Pancreas (tissue), 10 donors: ENCODE measurements around the gene EMP3. TPM values are rescaled to one million over a fixed set of nuclear protein-coding genes. Genes with fewer than 3 reads are reported as not detected.
A peak's percentile ranks its signal among the peaks of the same experiment; 100 is the strongest.
"Not testable (repeated sequence)": the region's sequence is repeated elsewhere in the genome, so short reads cannot be mapped to it uniquely, and the experiment has no call there.

Experiments used
- ATAC-seq, 4 donors: fragments of 200-7000 bp; cut with Tn5 transposase; one replicate each; pipeline versions ENCODE4 v1.8.0 to v1.9.1; 2020; ENCODE audit warnings: mild to moderate bottlenecking in 4 of 4, moderate library complexity in 4 of 4
- DNase-seq, 6 donors: peaks; one replicate each; pipeline ENCODE4 v3.0.0-alpha.2; 2020
- FAIRE-seq: peaks from 2 replicates; lab custom pipeline; 2012; peaks lifted over from hg19 to GRCh38; lab: Jason Lieb, UNC
- H3K27ac ChIP-seq, 4 donors: fragments of 200-600 bp; sonication (generic); 1 replicate in 3 of 4; 2 replicates in 1 of 4; pipeline versions ENCODE4 v1.5.0 to v1.8.0; 2020
- H3K27me3 ChIP-seq, 4 donors: fragments of 200-600 bp; one replicate each; pipeline ENCODE4 v1.8.0; 2021
- H3K36me3 ChIP-seq, 3 donors: fragments of 200-600 bp; sonication (generic) in 1 of 3; one replicate each; pipeline versions ENCODE4 v1.5.0 to v1.8.0; 2020 to 2021
- H3K4me1 ChIP-seq, 3 donors: fragments of 200-600 bp; one replicate each; pipeline ENCODE4 v1.8.0; 2021
- H3K4me3 ChIP-seq, 4 donors: fragments of 200-600 bp; sonication (generic) in 2 of 4; one replicate each; pipeline versions ENCODE4 v1.5.0 to v1.8.0; 2020 to 2021
- H3K9me3 ChIP-seq, 4 donors: fragments of 200-600 bp; one replicate each; pipeline ENCODE4 v1.8.0; 2021
- WGBS, 2 donors: extraction: QIAGEN DNeasy Blood & Tissue Kit; methylation state at CpG; one replicate each; pipeline ENCODE4 v1.1.7; 2013; 5-methylcytosine and 5-hydroxymethylcytosine counted together
- intact Hi-C, 3 donors: fragments of 100-400 bp; cut with DNase I; formaldehyde crosslinking; loops; one replicate each; pipeline versions ENCODE4 v1.11.1 to v1.14.2; 2022
- polyA plus RNA-seq, 2 donors: library from polyadenylated mRNA; stranded (reverse); fragments of 200-250 nt; gene quantifications; one replicate each; pipeline ENCODE4 v1.2.3, GENCODE V29; 2013
- total RNA-seq, 6 donors: library from RNA; stranded (reverse); fragmentation: NEBNext Ultra II Directional in 4 of 6; extraction: Animal tissue kit (Norgen Biotek cat#: 25700) in 4 of 6; gene quantifications; one replicate each; pipeline versions ENCODE4 v1.2.1 to v1.2.4, GENCODE V29; 2021 to 2023
- TF ChIP-seq, protein P1 (sequence below), 4 donors: fragments of 200-600 bp; sonication (generic) in 3 of 4; IDR thresholded peaks; one replicate each; pipeline versions ENCODE4 v1.5.0 to v1.8.0; 2021; ENCODE audit warnings: antibody characterized with exemption in 4 of 4
- donor health status: healthy with polysubstance abuse.
- donor health status: DM: no; HTN: no; CAD: no; lungs with moderate emphysema.
- donor health status: DM: no; HTN: no; CAD: no.
- donor health status: control.
- donor health status: control.
- donor health status: Bipolar disorder and iron deficiency.
- donor health status: DM: yes; HTN: yes; CAD: no.
- donor health status: DM: no; HTN: no; CAD: no.
- donor health status: DM: no; HTN: no; CAD: no.
- donor health status: DM: yes; HTN: yes; CAD: no.

The EMP3 gene
- total and polyA plus RNA-seq, 8 donors, result 2.5 to 23.8 (median 11.0) TPM

DNA sequence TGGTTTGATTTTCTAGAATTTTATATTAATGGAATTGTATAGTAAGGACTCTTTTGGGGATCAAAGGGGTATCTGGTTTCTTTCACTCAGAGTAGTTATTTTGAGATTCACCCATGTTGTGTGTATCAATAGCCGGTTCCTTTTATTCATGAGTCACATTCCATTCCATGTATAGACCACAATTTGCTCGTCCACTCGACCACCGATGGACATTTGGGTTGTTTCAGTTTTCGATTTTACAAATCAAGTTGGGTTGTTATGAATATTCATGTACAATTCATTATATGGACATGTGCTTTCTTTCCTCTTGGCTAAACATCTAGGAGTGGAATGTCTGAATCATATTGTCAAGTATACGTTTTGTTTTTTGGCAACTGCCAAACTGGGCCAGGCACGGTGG lies 9.6 kb upstream of the EMP3 start:
- intact Hi-C loops, result no loop called here
- FAIRE-seq, result no peak
- no peak overlapping the region for H3K4me3 ChIP-seq
- peaks cover 0 to 4% (median 0%) of the 10 kb centered on the region in 3 donors for H3K4me1 ChIP-seq
- WGBS, 2 donors, result 46 to 59% methylated on average over 7 of the region's 7 CpGs
- no peaks in the 10 kb centered on the region for H3K9me3 ChIP-seq
- H3K27me3 ChIP-seq, result no peaks in the 10 kb centered on the region
- TF ChIP-seq, protein P1, sequence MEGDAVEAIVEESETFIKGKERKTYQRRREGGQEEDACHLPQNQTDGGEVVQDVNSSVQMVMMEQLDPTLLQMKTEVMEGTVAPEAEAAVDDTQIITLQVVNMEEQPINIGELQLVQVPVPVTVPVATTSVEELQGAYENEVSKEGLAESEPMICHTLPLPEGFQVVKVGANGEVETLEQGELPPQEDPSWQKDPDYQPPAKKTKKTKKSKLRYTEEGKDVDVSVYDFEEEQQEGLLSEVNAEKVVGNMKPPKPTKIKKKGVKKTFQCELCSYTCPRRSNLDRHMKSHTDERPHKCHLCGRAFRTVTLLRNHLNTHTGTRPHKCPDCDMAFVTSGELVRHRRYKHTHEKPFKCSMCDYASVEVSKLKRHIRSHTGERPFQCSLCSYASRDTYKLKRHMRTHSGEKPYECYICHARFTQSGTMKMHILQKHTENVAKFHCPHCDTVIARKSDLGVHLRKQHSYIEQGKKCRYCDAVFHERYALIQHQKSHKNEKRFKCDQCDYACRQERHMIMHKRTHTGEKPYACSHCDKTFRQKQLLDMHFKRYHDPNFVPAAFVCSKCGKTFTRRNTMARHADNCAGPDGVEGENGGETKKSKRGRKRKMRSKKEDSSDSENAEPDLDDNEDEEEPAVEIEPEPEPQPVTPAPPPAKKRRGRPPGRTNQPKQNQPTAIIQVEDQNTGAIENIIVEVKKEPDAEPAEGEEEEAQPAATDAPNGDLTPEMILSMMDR (IDR thresholded peaks at IDR 0.05), result no peak
- no peak for DNase-seq
- ATAC-seq, result no peak
- H3K36me3 ChIP-seq, result no peaks in the 10 kb centered on the region
- no peak overlapping the region for H3K27ac ChIP-seq

DNA sequence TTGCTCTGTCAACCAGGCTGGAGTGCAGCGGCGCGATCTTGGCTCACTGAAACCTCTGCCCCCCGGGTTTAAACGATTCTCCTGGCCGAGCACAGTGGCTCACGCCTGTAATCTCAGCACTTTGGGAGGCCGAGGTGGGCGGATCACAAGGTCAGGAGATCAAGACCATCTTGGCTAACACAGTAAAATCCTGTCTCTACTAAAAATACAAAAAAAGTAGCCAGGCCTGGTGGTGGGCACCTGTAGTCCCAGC lies 7.7 kb upstream of the EMP3 start:
- H3K27ac ChIP-seq, FAIRE-seq: not testable (repeated sequence)
- WGBS, 2 donors, result 68 to 79% methylated on average over 9 of the region's 9 CpGs

DNA sequence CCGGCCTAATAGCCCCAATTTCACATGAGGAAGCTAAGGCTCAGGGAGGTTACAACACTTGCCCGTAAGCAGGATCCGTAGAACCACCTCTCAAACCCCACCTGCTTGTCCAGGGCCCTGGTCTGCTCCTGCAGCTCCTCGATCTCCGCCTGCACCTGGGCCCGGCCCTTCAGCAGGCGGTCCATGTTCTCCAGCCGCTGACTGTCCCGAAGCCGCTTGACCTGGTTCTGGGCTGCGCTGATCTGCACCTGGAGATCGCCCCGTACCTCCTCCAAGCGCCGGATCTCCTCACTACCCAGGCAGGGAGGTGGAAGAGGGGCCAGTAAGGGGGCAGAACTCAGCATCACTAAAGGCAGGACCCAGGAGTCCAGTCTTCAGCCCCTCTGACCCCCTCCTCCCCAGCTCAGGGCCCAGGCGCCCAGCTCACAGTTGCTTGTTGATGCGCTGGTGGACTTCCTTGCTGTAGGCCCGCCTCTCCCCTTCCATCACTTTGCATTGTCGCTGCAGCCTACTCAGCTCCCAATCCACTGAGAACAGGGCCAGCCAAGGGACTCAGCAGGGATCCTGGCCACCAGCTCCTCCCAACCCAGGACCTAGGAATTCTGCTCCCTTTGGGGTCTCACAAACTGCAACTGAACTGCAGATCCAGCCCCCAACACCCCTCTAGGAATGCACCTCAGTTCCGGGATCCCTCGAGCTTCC lies 6.9 kb upstream of the EMP3 start:
- DNase-seq, result peak in 1 of 6 donors; percentile 53
- WGBS, 2 donors, result 86 to 93% methylated on average over 21 of the region's 21 CpGs
- Histone ChIP-seq H3K4me3 (no peak overlapping the region), H3K36me3 (no peaks in the 10 kb centered on the region), H3K9me3 (no peaks in the 10 kb centered on the region), H3K27me3 (no peaks in the 10 kb centered on the region), H3K4me1 (peaks cover 0 to 9% (median 0%) of the 10 kb centered on the region in 3 donors), H3K27ac (no peak overlapping the region)
- intact Hi-C loops, result no loop called here
- TF ChIP-seq, protein P1 (IDR thresholded peaks at IDR 0.05), result no peak
- no peak for ATAC-seq
- no peak for FAIRE-seq

More for the DNA sequence above, 7.7 kb upstream of the EMP3 start:
- intact Hi-C loops, ATAC-seq, H3K4me1 ChIP-seq, DNase-seq, H3K27me3 ChIP-seq, H3K9me3 ChIP-seq, H3K36me3 ChIP-seq, H3K4me3 ChIP-seq: not testable (repeated sequence)

DNA sequence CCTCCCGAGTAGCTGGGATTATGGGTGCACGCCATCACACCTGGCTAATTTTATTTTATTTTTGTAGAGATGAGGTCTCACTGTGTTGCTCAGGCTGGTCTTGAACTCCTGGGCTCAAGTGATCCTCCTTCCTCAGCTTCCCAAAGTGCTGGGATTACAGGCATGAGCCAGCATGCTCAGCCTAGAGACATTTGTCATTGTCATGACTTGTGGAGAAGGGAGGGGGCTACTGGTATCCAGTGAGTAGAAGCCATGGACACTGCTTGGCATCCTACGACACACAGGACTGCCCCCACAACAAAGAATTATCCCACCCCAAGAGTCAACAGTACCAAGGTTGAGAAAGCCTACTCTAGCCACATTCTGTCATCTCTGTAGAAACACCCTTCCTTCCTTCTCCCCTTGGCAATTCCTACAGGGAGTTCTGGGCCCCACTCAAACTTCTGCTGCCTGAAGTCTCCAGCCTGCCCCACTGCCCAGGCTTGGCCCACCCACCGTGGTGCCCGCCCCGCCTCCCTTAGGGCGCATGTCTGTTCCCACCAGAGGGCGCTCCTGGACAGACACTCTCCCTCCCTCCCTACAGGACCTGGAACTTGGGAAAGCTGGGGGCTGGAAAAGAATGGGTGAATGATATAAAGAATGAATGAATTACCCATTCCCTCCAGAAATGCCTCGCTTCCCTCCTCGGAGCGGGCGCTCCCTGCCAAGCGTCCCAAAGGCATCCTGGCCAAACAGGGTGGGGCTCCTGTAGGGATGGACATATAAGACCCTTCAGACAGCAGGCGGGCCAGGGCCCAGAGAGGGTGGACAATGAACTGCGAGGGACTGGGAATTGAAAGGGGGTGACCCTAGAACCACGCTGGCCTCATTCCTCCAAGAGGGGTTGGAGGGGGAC lies 5.5 kb upstream of the EMP3 start:
- 20 to 23% methylated on average over 16 of the region's 16 CpGs for WGBS, 2 donors
- Histone ChIP-seq H3K4me1 (peaks cover 0 to 9% (median 0%) of the 10 kb centered on the region in 3 donors), H3K9me3 (no peaks in the 10 kb centered on the region), H3K27me3 (no peaks in the 10 kb centered on the region), H3K36me3 (no peaks in the 10 kb centered on the region), H3K4me3 (no peak overlapping the region), H3K27ac (peak overlapping the region in 3 of 4 donors; percentile 17 to 100 (median 96))
- intact Hi-C loops, result no loop called here
- TF ChIP-seq, protein P1 (IDR thresholded peaks at IDR 0.05), result peak; percentile 64 to 86 (median 74)
- ATAC-seq, result peak; percentile 53 to 68 (median 60)
- no peak for FAIRE-seq
- DNase-seq, result peak; percentile 76 to 93 (median 86)

DNA sequence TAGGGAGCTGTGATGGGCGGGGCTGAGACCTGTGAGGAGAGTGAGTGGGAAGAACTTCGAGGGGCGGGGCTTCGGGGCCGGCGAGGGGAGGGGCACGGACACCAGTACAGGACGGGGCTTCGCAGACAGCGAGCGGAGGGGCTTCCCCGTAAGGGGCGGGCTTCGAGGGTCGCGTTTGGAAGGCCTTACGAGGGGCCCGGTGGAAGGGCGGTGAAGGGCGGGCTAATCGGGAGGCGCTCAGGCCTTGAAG lies 4.1 kb upstream of the EMP3 start:
- H3K27me3 ChIP-seq, result no peaks in the 10 kb centered on the region
- ATAC-seq (peak; percentile 88 to 93 (median 88)), FAIRE-seq (no peak), DNase-seq (peak; percentile 96 to 99 (median 98))
- H3K27ac ChIP-seq, result peak overlapping the region; percentile 94 to 100 (median 96)
- no peaks in the 10 kb centered on the region for H3K36me3 ChIP-seq
- TF ChIP-seq, protein P1 (IDR thresholded peaks at IDR 0.05), result no peak
- H3K4me1 ChIP-seq, result peaks cover 0 to 9% (median 0%) of the 10 kb centered on the region in 3 donors
- H3K9me3 ChIP-seq, result no peaks in the 10 kb centered on the region
- intact Hi-C loops, result no loop called here
- H3K4me3 ChIP-seq, result peak overlapping the region; percentile 16 to 67 (median 58)
- WGBS, 2 donors, result 1% methylated on average over 18 to 22 of the region's 22 CpGs
